Measurements from ENCODE around the gene RBM5. TPM values are rescaled to one million over a fixed set of nuclear protein-coding genes. Genes with fewer than 3 reads are reported as not detected.

The RBM5 gene
- total and polyA plus RNA-seq, 5 donors from 2014 or later: 29.6 to 395 (median 37.7) TPM

DNA sequence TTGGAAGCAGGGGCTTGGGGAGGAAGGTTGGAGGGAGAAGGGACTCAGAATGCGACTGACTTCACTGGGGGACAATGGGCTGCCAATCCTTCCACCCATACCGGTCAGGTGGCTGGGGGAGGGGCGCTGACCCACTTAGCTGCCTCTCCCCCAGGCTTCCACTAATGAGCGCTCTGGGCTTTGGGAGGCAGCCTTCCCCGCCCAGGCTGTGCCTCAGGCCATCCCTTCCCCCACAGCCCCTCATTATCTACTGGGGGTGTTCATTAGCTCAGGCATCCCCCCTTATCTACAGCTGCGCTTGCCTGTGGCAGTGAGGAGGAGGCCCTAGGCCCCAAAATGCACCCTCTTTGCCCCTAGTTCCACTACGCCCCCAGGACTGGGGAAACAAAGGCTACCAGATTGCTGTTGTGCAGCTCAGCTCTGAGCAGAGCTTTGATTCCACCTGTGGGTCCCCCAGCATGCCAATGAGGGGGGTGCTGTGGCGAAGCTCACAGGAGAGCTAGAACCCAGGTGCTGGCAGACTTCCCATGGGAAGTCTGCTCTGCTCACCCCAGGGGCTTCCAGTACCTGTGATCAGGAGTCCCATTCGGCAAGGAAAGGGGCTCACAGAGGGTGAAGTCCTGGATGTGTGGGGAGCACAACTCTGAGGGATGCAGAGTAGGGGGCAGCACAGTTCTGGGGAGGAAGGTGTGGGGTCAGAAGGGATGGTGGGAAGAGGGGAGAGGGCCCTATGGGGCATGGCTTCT, 37.0 kb downstream of the RBM5 start:
- no peaks in the 10 kb centered on the region for H3K36me3 Mint-ChIP-seq
- Histone ChIP-seq H3K36me3 (ENCODE audit: control insufficient read depth, insufficient read depth, low read length) (peaks cover 2% of the 10 kb centered on the region), H3K4me1 (ENCODE audit: control insufficient read depth, insufficient read depth, low read length, poor library complexity, severe bottlenecking) (peaks cover 5% of the 10 kb centered on the region), H3K27ac (ENCODE audit: insufficient read depth, low read length, poor library complexity, severe bottlenecking) (no peak overlapping the region), H3K27me3 (ENCODE audit: control insufficient read depth, insufficient read depth, low read length) (no peaks in the 10 kb centered on the region), H3K4me3 (ENCODE audit: low read depth, low read length) (no peak overlapping the region), H3K9me3 (ENCODE audit: control insufficient read depth in 2 of 2, low read length in 2 of 2) (no peaks in the 10 kb centered on the region)
- H3K27ac Mint-ChIP-seq: peak overlapping the region in 1 of 3 donors; percentile 76
- ATAC-seq (ENCODE audit: low read depth in 2 of 2) (no peak), DNase-seq (no peak)
- no peak overlapping the region for H3K4me3 Mint-ChIP-seq
- peaks cover 0 to 7% (median 0%) of the 10 kb centered on the region in 4 donors for H3K4me1 Mint-ChIP-seq
- no peaks in the 10 kb centered on the region for H3K27me3 Mint-ChIP-seq
- H3K9me3 Mint-ChIP-seq: no peaks in the 10 kb centered on the region

DNA sequence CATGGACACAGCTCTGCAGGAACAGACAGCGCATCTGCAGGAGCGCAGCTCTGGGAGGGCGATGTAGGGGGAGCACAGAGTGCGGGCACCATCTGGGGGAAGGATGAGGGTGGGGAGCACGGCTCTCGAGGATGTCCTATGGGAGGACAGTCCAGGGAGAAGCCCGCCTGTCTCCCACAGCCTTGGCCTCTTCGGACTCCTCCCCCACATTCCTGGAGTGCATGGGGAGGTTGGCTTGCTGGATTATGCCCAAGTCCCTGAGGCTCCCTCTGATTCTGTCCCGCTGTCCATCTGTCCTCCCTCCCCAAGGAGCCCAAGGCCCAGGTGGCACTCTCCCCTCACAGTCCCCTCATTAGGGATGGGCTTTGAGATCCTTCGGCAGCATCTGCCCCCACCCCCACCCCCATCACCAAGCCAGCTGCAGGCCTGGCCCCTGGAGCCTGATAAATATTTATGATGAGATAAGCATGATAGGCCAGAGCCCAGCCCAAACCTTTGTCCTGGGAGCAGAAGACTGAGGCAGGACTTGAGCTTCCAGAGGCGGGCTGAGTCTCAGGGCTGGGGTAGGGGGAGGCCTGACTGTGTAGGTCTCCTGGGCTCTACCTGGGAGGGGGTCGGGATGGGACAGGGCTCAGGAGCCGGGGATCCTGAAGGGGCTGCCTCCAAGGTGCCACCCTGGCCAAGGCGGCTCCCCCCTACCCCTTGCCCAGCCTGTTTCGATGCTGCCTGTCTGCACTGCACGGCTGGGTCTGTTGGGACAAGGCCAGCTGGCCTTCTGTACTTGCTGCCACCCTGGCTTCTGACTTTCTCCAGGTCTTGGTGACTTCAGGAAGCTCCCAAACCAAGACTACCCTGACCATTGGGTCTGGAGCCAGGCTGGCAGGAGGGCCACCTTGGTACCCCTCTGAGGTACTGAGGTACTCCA, 37.8 kb downstream of the RBM5 start:
- no peak for ATAC-seq (ENCODE audit: low read depth in 2 of 2)
- H3K27ac ChIP-seq (ENCODE audit: insufficient read depth, low read length, poor library complexity, severe bottlenecking): no peak overlapping the region
- H3K4me3 ChIP-seq (ENCODE audit: low read depth, low read length): no peak overlapping the region
- Mint-ChIP-seq H3K27ac (no peak overlapping the region), H3K36me3 (no peaks in the 10 kb centered on the region), H3K4me1 (peaks cover 0 to 6% (median 0%) of the 10 kb centered on the region in 4 donors), H3K9me3 (no peaks in the 10 kb centered on the region), H3K27me3 (no peaks in the 10 kb centered on the region), H3K4me3 (peak overlapping the region in 1 of 4 donors; percentile 32)
- no peak for DNase-seq
- no peaks in the 10 kb centered on the region for H3K36me3 ChIP-seq (ENCODE audit: control insufficient read depth, insufficient read depth, low read length)
- H3K27me3 ChIP-seq (ENCODE audit: control insufficient read depth, insufficient read depth, low read length): no peaks in the 10 kb centered on the region
- no peaks in the 10 kb centered on the region for H3K9me3 ChIP-seq (ENCODE audit: control insufficient read depth in 2 of 2, low read length in 2 of 2)
- peaks cover 2% of the 10 kb centered on the region for H3K4me1 ChIP-seq (ENCODE audit: control insufficient read depth, insufficient read depth, low read length, poor library complexity, severe bottlenecking)

DNA sequence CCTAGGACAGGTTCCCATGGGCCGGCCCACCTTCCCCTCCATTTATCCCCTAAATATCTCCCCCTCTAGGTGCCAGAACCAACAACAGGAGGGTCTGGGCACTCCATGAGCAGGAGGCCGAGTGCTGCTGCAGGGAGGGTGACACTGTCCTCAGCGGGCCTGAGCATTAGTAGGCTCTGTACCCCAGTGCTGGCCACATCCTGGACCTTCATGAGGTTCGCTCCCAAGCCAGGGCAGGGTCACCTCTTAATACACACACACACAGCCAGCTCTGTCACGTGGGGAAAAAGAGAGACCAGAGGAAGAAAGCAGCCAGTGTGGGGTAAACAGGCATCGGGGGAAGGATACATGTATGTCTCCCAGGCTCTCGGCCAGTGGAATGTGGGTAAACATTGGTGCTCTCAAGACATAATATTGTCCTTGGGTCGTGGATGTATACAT, 38.6 kb downstream of the RBM5 start:
- Mint-ChIP-seq H3K27me3 (no peaks in the 10 kb centered on the region), H3K27ac (no peak overlapping the region)

DNA sequence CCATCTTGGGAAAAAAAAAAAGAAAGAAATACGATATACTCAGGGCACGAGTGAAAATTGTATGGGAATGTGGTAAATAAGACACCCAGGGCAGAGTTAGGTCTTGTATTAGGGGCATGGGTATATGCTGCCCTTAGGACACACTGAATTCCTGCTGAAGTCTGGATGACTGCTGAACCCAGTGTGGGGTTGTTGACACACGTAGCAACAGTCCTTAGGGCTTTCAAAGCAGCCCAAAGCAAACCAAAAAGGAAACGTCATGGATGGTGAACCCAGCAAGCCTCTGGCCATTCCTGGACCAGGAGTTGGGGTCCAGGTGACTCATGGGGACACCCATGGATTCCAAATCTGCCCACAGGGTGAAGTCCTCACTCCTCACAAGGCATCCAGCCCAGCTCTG, 39.3 kb downstream of the RBM5 start:
- Histone ChIP-seq H3K9me3 (ENCODE audit: control insufficient read depth in 2 of 2, low read length in 2 of 2) (no peaks in the 10 kb centered on the region), H3K4me1 (ENCODE audit: control insufficient read depth, insufficient read depth, low read length, poor library complexity, severe bottlenecking) (no peaks in the 10 kb centered on the region), H3K36me3 (ENCODE audit: control insufficient read depth, insufficient read depth, low read length) (no peaks in the 10 kb centered on the region), H3K4me3 (ENCODE audit: low read depth, low read length) (no peak overlapping the region), H3K27ac (ENCODE audit: insufficient read depth, low read length, poor library complexity, severe bottlenecking) (no peak overlapping the region), H3K27me3 (ENCODE audit: control insufficient read depth, insufficient read depth, low read length) (no peaks in the 10 kb centered on the region)
- H3K36me3 Mint-ChIP-seq: no peaks in the 10 kb centered on the region
- no peak for DNase-seq
- ATAC-seq (ENCODE audit: low read depth in 2 of 2): no peak
- H3K4me3 Mint-ChIP-seq: no peak overlapping the region
- H3K27ac Mint-ChIP-seq: peak overlapping the region in 1 of 3 donors; percentile 17
- no peaks in the 10 kb centered on the region for H3K27me3 Mint-ChIP-seq
- H3K4me1 Mint-ChIP-seq: no peaks in the 10 kb centered on the region
- H3K9me3 Mint-ChIP-seq: no peaks in the 10 kb centered on the region

More for the DNA sequence above, 38.6 kb downstream of the RBM5 start:
- Mint-ChIP-seq H3K4me3 (peak overlapping the region in 1 of 4 donors; percentile 64), H3K4me1 (peaks cover 0 to 2% (median 0%) of the 10 kb centered on the region in 4 donors), H3K9me3 (no peaks in the 10 kb centered on the region), H3K36me3 (no peaks in the 10 kb centered on the region)
- no peaks in the 10 kb centered on the region for H3K9me3 ChIP-seq (ENCODE audit: control insufficient read depth in 2 of 2, low read length in 2 of 2)
- ATAC-seq (ENCODE audit: low read depth in 2 of 2) (no peak), DNase-seq (no peak)
- no peaks in the 10 kb centered on the region for H3K27me3 ChIP-seq (ENCODE audit: control insufficient read depth, insufficient read depth, low read length)
- H3K27ac ChIP-seq (ENCODE audit: insufficient read depth, low read length, poor library complexity, severe bottlenecking): no peak overlapping the region
- no peaks in the 10 kb centered on the region for H3K36me3 ChIP-seq (ENCODE audit: control insufficient read depth, insufficient read depth, low read length)
- H3K4me1 ChIP-seq (ENCODE audit: control insufficient read depth, insufficient read depth, low read length, poor library complexity, severe bottlenecking): no peaks in the 10 kb centered on the region
- no peak overlapping the region for H3K4me3 ChIP-seq (ENCODE audit: low read depth, low read length)

DNA sequence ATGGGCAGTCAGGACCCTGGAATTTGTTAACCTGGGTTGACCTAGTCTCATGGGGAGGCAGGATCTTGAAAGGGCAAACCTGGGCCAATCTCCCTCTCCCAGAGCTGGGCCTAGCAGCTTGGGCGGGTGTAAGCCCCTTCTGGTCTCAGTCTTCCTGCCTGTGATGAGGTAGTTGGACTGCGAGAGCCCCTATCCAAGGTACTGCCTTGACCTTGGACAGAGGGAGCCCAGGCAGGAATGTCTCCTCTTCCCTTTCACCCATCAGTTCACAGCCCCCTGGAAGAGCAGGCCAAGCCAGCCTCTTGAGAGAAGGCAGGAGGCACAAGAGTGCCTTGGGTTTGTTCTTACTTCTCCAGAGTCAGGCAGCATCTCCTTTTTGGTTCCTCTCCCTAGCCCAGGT, 41.7 kb downstream of the RBM5 start:
- Histone ChIP-seq H3K4me1 (ENCODE audit: control insufficient read depth, insufficient read depth, low read length, poor library complexity, severe bottlenecking) (no peaks in the 10 kb centered on the region), H3K36me3 (ENCODE audit: control insufficient read depth, insufficient read depth, low read length) (no peaks in the 10 kb centered on the region), H3K27me3 (ENCODE audit: control insufficient read depth, insufficient read depth, low read length) (no peaks in the 10 kb centered on the region), H3K4me3 (ENCODE audit: low read depth, low read length) (no peak overlapping the region), H3K9me3 (ENCODE audit: control insufficient read depth in 2 of 2, low read length in 2 of 2) (no peaks in the 10 kb centered on the region), H3K27ac (ENCODE audit: insufficient read depth, low read length, poor library complexity, severe bottlenecking) (no peak overlapping the region)
- ATAC-seq (ENCODE audit: low read depth in 2 of 2): no peak
- Mint-ChIP-seq H3K36me3 (no peaks in the 10 kb centered on the region), H3K4me3 (no peak overlapping the region), H3K4me1 (no peaks in the 10 kb centered on the region), H3K9me3 (no peaks in the 10 kb centered on the region), H3K27me3 (peaks cover 2% of the 10 kb centered on the region), H3K27ac (no peak overlapping the region)
- DNase-seq: no peak

- peaks cover 8% of the 10 kb centered on the region for H3K27me3 Mint-ChIP-seq
- H3K27ac ChIP-seq (ENCODE audit: insufficient read depth, low read length, poor library complexity, severe bottlenecking): no peak overlapping the region
- DNase-seq: no peak
- no peaks in the 10 kb centered on the region for H3K4me1 Mint-ChIP-seq
- no peaks in the 10 kb centered on the region for H3K36me3 ChIP-seq (ENCODE audit: control insufficient read depth, insufficient read depth, low read length)
- H3K27me3 ChIP-seq (ENCODE audit: control insufficient read depth, insufficient read depth, low read length): no peaks in the 10 kb centered on the region
- no peaks in the 10 kb centered on the region for H3K9me3 ChIP-seq (ENCODE audit: control insufficient read depth in 2 of 2, low read length in 2 of 2)
- no peak overlapping the region for H3K27ac Mint-ChIP-seq
- ATAC-seq (ENCODE audit: low read depth in 2 of 2): no peak
- no peaks in the 10 kb centered on the region for H3K36me3 Mint-ChIP-seq
- H3K4me3 ChIP-seq (ENCODE audit: low read depth, low read length): no peak overlapping the region
- no peaks in the 10 kb centered on the region for H3K9me3 Mint-ChIP-seq
- no peaks in the 10 kb centered on the region for H3K4me1 ChIP-seq (ENCODE audit: control insufficient read depth, insufficient read depth, low read length, poor library complexity, severe bottlenecking)
- no peak overlapping the region for H3K4me3 Mint-ChIP-seq
Measured at GRCh38 chr3:50132421-50133282, 43.9 kb downstream of the RBM5 start.

DNA sequence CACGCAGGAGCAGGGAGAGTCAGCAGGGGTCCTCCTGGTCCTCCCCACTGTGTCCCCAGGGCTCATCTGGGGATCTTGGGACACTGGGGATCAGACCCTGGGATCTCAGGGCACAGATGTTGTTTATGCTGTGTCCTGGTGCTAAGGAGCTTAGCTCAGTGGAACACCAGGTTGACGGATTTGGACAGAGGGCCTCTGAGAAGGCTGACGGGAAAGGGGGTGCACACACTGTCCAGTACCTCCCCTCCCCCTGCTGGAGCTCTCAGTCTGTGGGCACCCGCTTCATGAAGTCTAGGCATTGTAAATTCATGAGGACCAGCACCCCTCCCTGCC, 44.5 kb downstream of the RBM5 start:
- Histone ChIP-seq H3K9me3 (ENCODE audit: control insufficient read depth in 2 of 2, low read length in 2 of 2) (no peaks in the 10 kb centered on the region), H3K36me3 (ENCODE audit: control insufficient read depth, insufficient read depth, low read length) (no peaks in the 10 kb centered on the region), H3K4me3 (ENCODE audit: low read depth, low read length) (no peak overlapping the region), H3K27ac (ENCODE audit: insufficient read depth, low read length, poor library complexity, severe bottlenecking) (no peak overlapping the region), H3K27me3 (ENCODE audit: control insufficient read depth, insufficient read depth, low read length) (no peaks in the 10 kb centered on the region), H3K4me1 (ENCODE audit: control insufficient read depth, insufficient read depth, low read length, poor library complexity, severe bottlenecking) (no peaks in the 10 kb centered on the region)
- Mint-ChIP-seq H3K9me3 (no peaks in the 10 kb centered on the region), H3K27me3 (peaks cover 8% of the 10 kb centered on the region), H3K4me3 (no peak overlapping the region), H3K27ac (no peak overlapping the region), H3K4me1 (peaks cover 0 to 2% (median under 1%) of the 10 kb centered on the region in 4 donors), H3K36me3 (no peaks in the 10 kb centered on the region)
- ATAC-seq (ENCODE audit: low read depth in 2 of 2): no peak
- no peak for DNase-seq
